ENCODE results near the gene KLF6. TPM values are rescaled to one million over a fixed set of nuclear protein-coding genes. Genes with fewer than 3 reads are reported as not detected.

The KLF6 gene
- total RNA-seq, 4 donors from 2014 or later, result 156 to 226 (median 189) TPM

DNA sequence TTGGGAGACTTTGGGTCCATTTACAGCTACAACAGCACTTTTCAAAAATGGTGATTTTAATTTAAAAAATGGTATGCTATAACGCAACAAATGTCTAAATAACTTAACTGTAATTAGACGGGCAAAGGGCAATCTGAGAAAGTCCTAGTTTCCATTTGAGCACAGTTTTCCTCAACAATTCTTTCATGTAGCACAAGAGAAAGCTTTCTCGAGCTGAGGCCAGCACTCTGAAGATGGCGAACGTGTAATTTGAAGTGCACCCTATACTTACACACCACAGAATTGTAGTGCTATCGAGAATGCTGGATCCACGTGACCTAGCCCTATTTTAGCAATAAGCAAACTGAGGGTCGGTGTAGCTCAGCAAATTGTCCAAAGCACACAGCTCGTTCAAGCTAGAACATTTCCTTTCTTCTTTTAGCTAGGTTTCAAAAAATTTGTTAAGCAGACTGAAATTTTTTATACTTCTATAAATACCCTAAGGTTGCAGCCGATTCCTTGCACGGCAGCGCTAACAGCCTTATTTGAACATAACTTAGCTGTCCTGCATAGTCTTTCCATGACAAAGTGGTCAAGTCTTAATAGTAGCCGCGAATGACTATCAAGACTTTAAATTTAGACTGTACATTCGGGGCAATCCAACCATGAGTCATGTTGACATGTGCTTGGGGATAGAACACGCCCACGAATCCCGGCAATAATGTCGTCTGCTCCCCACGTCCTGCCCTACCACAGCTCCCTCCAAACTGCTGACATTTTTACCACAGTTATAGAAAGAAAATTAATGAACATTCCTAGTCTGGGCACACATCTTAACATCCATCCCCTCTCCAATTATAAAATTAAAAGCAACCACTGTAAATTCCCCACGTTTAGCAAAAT, 10.0 kb downstream of the KLF6 start:
- DNase-seq (ENCODE audit: low spot score in 2 of 2), result no peak
- TF ChIP-seq EP300 (IDR thresholded peaks at IDR 0.05) (peak in 1 of 2 donors; percentile 49), POLR2A (IDR thresholded peaks at IDR 0.05) (no peak)
- Histone ChIP-seq H3K4me3 (no peak overlapping the region), H3K27me3 (no peaks in the 10 kb centered on the region), H3K27ac (peak overlapping the region; percentile 60 to 100 (median 80)), H3K36me3 (peaks cover 1 to 56% (median 15%) of the 10 kb centered on the region in 3 donors), H3K4me1 (peaks cover 0 to 59% (median 48%) of the 10 kb centered on the region in 4 donors), H3K9me3 (no peaks in the 10 kb centered on the region)
- WGBS, 2 donors, result 47 to 57% methylated on average over 21 of the region's 21 CpGs

DNA sequence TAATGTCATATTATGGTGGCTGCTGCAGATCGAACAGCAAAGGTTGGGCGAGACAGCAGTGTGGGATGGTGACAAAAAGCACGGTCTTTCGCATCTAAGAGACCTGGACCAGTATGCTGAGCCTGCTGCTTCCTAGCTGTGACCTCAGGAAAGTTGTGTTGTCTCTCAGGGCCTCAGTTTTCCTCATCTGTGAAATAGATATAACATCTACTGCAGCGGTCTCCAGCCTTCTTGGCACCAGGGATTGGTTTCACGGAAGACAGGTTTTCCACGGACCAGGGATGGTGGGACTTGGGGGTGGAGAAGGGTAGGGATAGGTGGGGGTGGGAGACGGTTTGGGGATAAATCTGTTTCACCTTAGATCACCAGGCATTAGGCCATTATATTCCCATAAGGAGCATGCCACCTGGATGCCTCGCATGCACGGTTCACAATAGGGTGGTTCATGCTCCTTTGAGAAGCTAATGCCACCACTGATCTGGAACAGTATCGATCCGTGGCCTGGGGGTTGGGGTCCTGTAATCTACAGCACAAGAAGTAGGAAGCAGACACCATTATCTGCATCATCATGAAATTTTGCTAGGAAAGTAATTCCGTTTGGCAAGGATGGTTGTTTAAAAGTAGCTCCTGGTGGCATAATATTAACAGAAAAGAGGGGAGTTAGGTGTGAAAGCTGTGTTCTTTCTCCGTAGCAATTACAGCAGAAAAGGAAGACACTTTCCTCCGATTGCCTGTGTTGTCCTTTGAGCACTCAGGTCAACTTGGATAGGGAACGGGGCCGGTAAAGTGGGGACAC, 10.8 kb downstream of the KLF6 start:
- Histone ChIP-seq H3K27ac (peak overlapping the region; percentile 60 to 100 (median 80)), H3K4me1 (peaks cover 0 to 51% (median 41%) of the 10 kb centered on the region in 4 donors), H3K36me3 (peaks cover 0 to 47% (median 11%) of the 10 kb centered on the region in 3 donors), H3K27me3 (no peaks in the 10 kb centered on the region), H3K4me3 (no peak overlapping the region), H3K9me3 (no peaks in the 10 kb centered on the region)
- 94% methylated on average over 17 of the region's 17 CpGs for whole genome bisulfite sequencing, 2 donors
- TF ChIP-seq, protein P1, sequence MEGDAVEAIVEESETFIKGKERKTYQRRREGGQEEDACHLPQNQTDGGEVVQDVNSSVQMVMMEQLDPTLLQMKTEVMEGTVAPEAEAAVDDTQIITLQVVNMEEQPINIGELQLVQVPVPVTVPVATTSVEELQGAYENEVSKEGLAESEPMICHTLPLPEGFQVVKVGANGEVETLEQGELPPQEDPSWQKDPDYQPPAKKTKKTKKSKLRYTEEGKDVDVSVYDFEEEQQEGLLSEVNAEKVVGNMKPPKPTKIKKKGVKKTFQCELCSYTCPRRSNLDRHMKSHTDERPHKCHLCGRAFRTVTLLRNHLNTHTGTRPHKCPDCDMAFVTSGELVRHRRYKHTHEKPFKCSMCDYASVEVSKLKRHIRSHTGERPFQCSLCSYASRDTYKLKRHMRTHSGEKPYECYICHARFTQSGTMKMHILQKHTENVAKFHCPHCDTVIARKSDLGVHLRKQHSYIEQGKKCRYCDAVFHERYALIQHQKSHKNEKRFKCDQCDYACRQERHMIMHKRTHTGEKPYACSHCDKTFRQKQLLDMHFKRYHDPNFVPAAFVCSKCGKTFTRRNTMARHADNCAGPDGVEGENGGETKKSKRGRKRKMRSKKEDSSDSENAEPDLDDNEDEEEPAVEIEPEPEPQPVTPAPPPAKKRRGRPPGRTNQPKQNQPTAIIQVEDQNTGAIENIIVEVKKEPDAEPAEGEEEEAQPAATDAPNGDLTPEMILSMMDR (IDR thresholded peaks at IDR 0.05), result no peak
- TF ChIP-seq EP300 (IDR thresholded peaks at IDR 0.05) (no peak), POLR2A (IDR thresholded peaks at IDR 0.05) (no peak)
- no peak for DNase-seq (ENCODE audit: low spot score in 2 of 2)

- H3K27ac ChIP-seq, result peak overlapping the region in 2 of 4 donors; percentile 99 to 100
Measured at GRCh38 chr10:3773460-3774017, 11.5 kb downstream of the KLF6 start.

GRCh38 chr10:3772361-3773171, 12.4 kb downstream of the KLF6 start:
- peaks cover 0 to 31% (median 0%) of the 10 kb centered on the region in 3 donors for H3K36me3 ChIP-seq
- DNase-seq (ENCODE audit: low spot score in 2 of 2), result no peak
- peak overlapping the region in 1 of 4 donors; percentile 65 for H3K27ac ChIP-seq
- no peak overlapping the region for H3K4me3 ChIP-seq
- 90 to 93% methylated on average over 10 of the region's 10 CpGs for WGBS, 2 donors
- TF ChIP-seq, protein P1 (IDR thresholded peaks at IDR 0.05), result no peak
- TF ChIP-seq EP300 (IDR thresholded peaks at IDR 0.05) (no peak), POLR2A (IDR thresholded peaks at IDR 0.05) (no peak)
- no peaks in the 10 kb centered on the region for H3K27me3 ChIP-seq
- H3K9me3 ChIP-seq, result no peaks in the 10 kb centered on the region
- peaks cover 0 to 34% (median 25%) of the 10 kb centered on the region in 4 donors for H3K4me1 ChIP-seq

More at GRCh38 chr10:3773460-3774017, 11.5 kb downstream of the KLF6 start:
- Histone ChIP-seq H3K4me1 (peaks cover 0 to 44% (median 35%) of the 10 kb centered on the region in 4 donors), H3K9me3 (no peaks in the 10 kb centered on the region), H3K4me3 (no peak overlapping the region), H3K27me3 (no peaks in the 10 kb centered on the region), H3K36me3 (peaks cover 0 to 41% (median 4%) of the 10 kb centered on the region in 3 donors)
- no peak for DNase-seq (ENCODE audit: low spot score in 2 of 2)
- 76% methylated on average over 10 of the region's 10 CpGs for WGBS, 2 donors
- TF ChIP-seq EP300 (IDR thresholded peaks at IDR 0.05) (no peak), POLR2A (IDR thresholded peaks at IDR 0.05) (no peak)
- TF ChIP-seq, protein P1 (IDR thresholded peaks at IDR 0.05), result no peak

All from tibial nerve (tissue), 4 donors.